NCI-H2029 (cell line): ENCODE results near the gene ITIH6.
"Not testable (repeated sequence)": the region's sequence is repeated elsewhere in the genome, so short reads cannot be mapped to it uniquely, and the experiment has no call there.

Experiments
- DNase-seq: peaks from one replicate; lab custom pipeline; 2025; lab: John Stamatoyannopoulos, UW

The ITIH6 gene

GRCh38 chrX:54798137-54798536 is at the start of gene ITIH6:
TSS of gene ITIH6 (minus strand) at chrX:54798255. CDS start at chrX:54798210, 45 bp downstream.
- DNase-seq = no peak

- DNase-seq = not testable (repeated sequence)
Measured at GRCh38 chrX:54847700-54848099, 49.6 kb upstream of the ITIH6 start.

- DNase-seq = no peak
Measured at GRCh38 chrX:54843050-54843449, 45.0 kb upstream of the ITIH6 start.

- DNase-seq = no peak
Measured at GRCh38 chrX:54842607-54843006, 44.6 kb upstream of the ITIH6 start.

- not testable (repeated sequence) for DNase-seq
Measured at GRCh38 chrX:54841184-54841874, 43.3 kb upstream of the ITIH6 start.

GRCh38 chrX:54838583-54838982 is 40.5 kb upstream of the ITIH6 start:
- no peak for DNase-seq

GRCh38 chrX:54826598-54826997 is 28.5 kb upstream of the ITIH6 start:
- DNase-seq = no peak

- no peak for DNase-seq
Measured at GRCh38 chrX:54825716-54826438, 27.8 kb upstream of the ITIH6 start.

GRCh38 chrX:54824722-54825121 is 26.7 kb upstream of the ITIH6 start:
- no peak for DNase-seq

GRCh38 chrX:54824195-54824594 is 26.1 kb upstream of the ITIH6 start:
- no peak for DNase-seq

- no peak for DNase-seq
Measured at GRCh38 chrX:54821310-54821709, 23.3 kb upstream of the ITIH6 start.

GRCh38 chrX:54820737-54821136 is 22.7 kb upstream of the ITIH6 start:
- DNase-seq = no peak

GRCh38 chrX:54819201-54819600 is 21.1 kb upstream of the ITIH6 start:
- no peak for DNase-seq

- DNase-seq = no peak
Measured at GRCh38 chrX:54818221-54818620, 20.2 kb upstream of the ITIH6 start.

- DNase-seq = no peak
Measured at GRCh38 chrX:54817220-54817820, 19.3 kb upstream of the ITIH6 start.

- no peak for DNase-seq
Measured at GRCh38 chrX:54812306-54812705, 14.3 kb upstream of the ITIH6 start.

- DNase-seq = no peak
Measured at GRCh38 chrX:54811301-54811885, 13.3 kb upstream of the ITIH6 start.

GRCh38 chrX:54810532-54810931 is 12.5 kb upstream of the ITIH6 start:
- DNase-seq = no peak

GRCh38 chrX:54808605-54809483 is 10.8 kb upstream of the ITIH6 start:
- peak; percentile 92 for DNase-seq

- DNase-seq = peak; percentile 80
Measured at GRCh38 chrX:54808109-54808604, 10.1 kb upstream of the ITIH6 start.

- no peak for DNase-seq
Measured at GRCh38 chrX:54807524-54808108, 9.6 kb upstream of the ITIH6 start, which contains the start of gene MAGED2. TSS of gene MAGED2 (plus strand) at chrX:54807745. CDS start at chrX:54809332, 1,587 bp downstream.
